GM21529 (cell line): ENCODE data around the gene THRAP3.

Experiments
- ATAC-seq: cut with Tn5 transposase; IDR thresholded peaks from one replicate; pipeline ENCODE4 v1.9.1; 2021; ENCODE audit not compliant: unreplicated experiment

Gene THRAP3

GRCh38 chr1:36287595-36287994 lies 63.4 kb downstream of the THRAP3 start:
- ATAC-seq, result no peak

- ATAC-seq, result no peak
Measured at GRCh38 chr1:36295390-36295789, 71.1 kb downstream of the THRAP3 start.

GRCh38 chr1:36297062-36297461 lies 72.8 kb downstream of the THRAP3 start:
- ATAC-seq, result no peak

GRCh38 chr1:36298640-36299039 lies 74.4 kb downstream of the THRAP3 start:
- ATAC-seq, result no peak

GRCh38 chr1:36300526-36300925 lies 76.3 kb downstream of the THRAP3 start:
- ATAC-seq, result no peak

- no peak for ATAC-seq
Measured at GRCh38 chr1:36301220-36301619, 77.0 kb downstream of the THRAP3 start.

- no peak for ATAC-seq
Measured at GRCh38 chr1:36303244-36303643, 79.0 kb downstream of the THRAP3 start.

- ATAC-seq, result no peak
Measured at GRCh38 chr1:36303650-36304360, 79.6 kb downstream of the THRAP3 start.

GRCh38 chr1:36304521-36304920 lies 80.3 kb downstream of the THRAP3 start:
- no peak for ATAC-seq

- no peak for ATAC-seq
Measured at GRCh38 chr1:36304970-36305914, 81.0 kb downstream of the THRAP3 start.

- no peak for ATAC-seq
Measured at GRCh38 chr1:36305915-36306209, 81.6 kb downstream of the THRAP3 start.

- ATAC-seq, result peak; percentile 26
Measured at GRCh38 chr1:36306210-36306901, 82.1 kb downstream of the THRAP3 start, which contains the start of gene SH3D21. Gene SH3D21 (plus strand): TSS chr1:36306368. CDS start chr1:36306421, 53 bp downstream.

GRCh38 chr1:36306902-36307456 lies 82.7 kb downstream of the THRAP3 start:
- peak; percentile 95 for ATAC-seq

GRCh38 chr1:36307601-36308330 lies 83.5 kb downstream of the THRAP3 start:
- no peak for ATAC-seq

GRCh38 chr1:36309397-36309796 lies 85.2 kb downstream of the THRAP3 start:
- ATAC-seq, result no peak

- ATAC-seq, result no peak
Measured at GRCh38 chr1:36320291-36320761, 96.1 kb downstream of the THRAP3 start.

- no peak for ATAC-seq
Measured at GRCh38 chr1:36320767-36321118, 96.5 kb downstream of the THRAP3 start.

- ATAC-seq, result no peak
Measured at GRCh38 chr1:36321119-36321951, 97.1 kb downstream of the THRAP3 start.

GRCh38 chr1:36322041-36322785 lies 98.0 kb downstream of the THRAP3 start:
- no peak for ATAC-seq
